ENCODE data around the gene SYT14. TPM values are rescaled to one million over a fixed set of nuclear protein-coding genes. Genes with fewer than 3 reads are reported as not detected.
A peak's percentile ranks its signal among the peaks of the same experiment; 100 is the strongest.
"Not testable (repeated sequence)": the region's sequence is repeated elsewhere in the genome, so short reads cannot be mapped to it uniquely, and the experiment has no call there.

Gene SYT14
- polyA plus RNA-seq: under 1 TPM; under 0.01 TPM

- H3K9me3 ChIP-seq (ENCODE audit: control insufficient read depth in 2 of 2, insufficient read depth in 1 of 2, low read depth in 1 of 2, low read length in 1 of 2): no peaks in the 10 kb centered on the region
- H3K27me3 ChIP-seq (ENCODE audit: control insufficient read depth in 1 of 2, insufficient read depth in 2 of 2, low read length in 2 of 2): peaks cover 0 to 10% of the 10 kb centered on the region in 2 donors
- 7 to 8% methylated on average over 50 to 98 of the region's 98 CpGs for whole genome bisulfite sequencing, 2 donors
- peaks cover 5 to 6% of the 10 kb centered on the region in 2 donors for H3K4me1 ChIP-seq (ENCODE audit: control insufficient read depth in 2 of 2, insufficient read depth in 2 of 2, low read length in 1 of 2)
- H3K4me3 ChIP-seq (ENCODE audit: low read depth in 1 of 2, low read length in 2 of 2): peak within 1 kb of the TSS in 1 of 2 donors; percentile 29
- H3K36me3 ChIP-seq (ENCODE audit: control insufficient read depth in 2 of 2, insufficient read depth in 2 of 2, low read length in 1 of 2): no peaks in the 10 kb centered on the region
- H3K27ac ChIP-seq (ENCODE audit: low read depth in 2 of 2, low read length in 1 of 2): no peak within 1 kb of the TSS
These were observed at the start of gene SYT14 for GRCh38 chr1:209937996-209938959. TSS of gene SYT14 (plus strand) at chr1:209938217. CDS start at chr1:209938265, 48 bp downstream.

- H3K4me3 ChIP-seq (ENCODE audit: low read depth in 1 of 2, low read length in 2 of 2); H3K4me1 ChIP-seq (ENCODE audit: control insufficient read depth in 2 of 2, insufficient read depth in 2 of 2, low read length in 1 of 2); H3K9me3 ChIP-seq (ENCODE audit: control insufficient read depth in 2 of 2, insufficient read depth in 1 of 2, low read depth in 1 of 2, low read length in 1 of 2); H3K27me3 ChIP-seq (ENCODE audit: control insufficient read depth in 1 of 2, insufficient read depth in 2 of 2, low read length in 2 of 2); H3K36me3 ChIP-seq (ENCODE audit: control insufficient read depth in 2 of 2, insufficient read depth in 2 of 2, low read length in 1 of 2); H3K27ac ChIP-seq (ENCODE audit: low read depth in 2 of 2, low read length in 1 of 2): not testable (repeated sequence)
- 86 to 88% methylated on average over 28 to 31 of the region's 31 CpGs for WGBS, 2 donors
These were observed 49.5 kb upstream of the SYT14 start for GRCh38 chr1:209888291-209889076.

- Histone ChIP-seq H3K4me1 (ENCODE audit: control insufficient read depth in 2 of 2, insufficient read depth in 2 of 2, low read length in 1 of 2) (no peaks in the 10 kb centered on the region), H3K36me3 (ENCODE audit: control insufficient read depth in 2 of 2, insufficient read depth in 2 of 2, low read length in 1 of 2) (no peaks in the 10 kb centered on the region), H3K27ac (ENCODE audit: low read depth in 2 of 2, low read length in 1 of 2) (no peak overlapping the region), H3K9me3 (ENCODE audit: control insufficient read depth in 2 of 2, insufficient read depth in 1 of 2, low read depth in 1 of 2, low read length in 1 of 2) (peaks cover 3% of the 10 kb centered on the region in 2 donors), H3K27me3 (ENCODE audit: control insufficient read depth in 1 of 2, insufficient read depth in 2 of 2, low read length in 2 of 2) (no peaks in the 10 kb centered on the region), H3K4me3 (ENCODE audit: low read depth in 1 of 2, low read length in 2 of 2) (no peak overlapping the region)
- 92% methylated on average over 23 to 35 of the region's 35 CpGs for WGBS, 2 donors
These were observed 49.0 kb upstream of the SYT14 start for GRCh38 chr1:209889077-209889418.

- Histone ChIP-seq H3K27ac (ENCODE audit: low read depth in 2 of 2, low read length in 1 of 2) (no peak overlapping the region), H3K36me3 (ENCODE audit: control insufficient read depth in 2 of 2, insufficient read depth in 2 of 2, low read length in 1 of 2) (no peaks in the 10 kb centered on the region), H3K4me3 (ENCODE audit: low read depth in 1 of 2, low read length in 2 of 2) (no peak overlapping the region), H3K4me1 (ENCODE audit: control insufficient read depth in 2 of 2, insufficient read depth in 2 of 2, low read length in 1 of 2) (no peaks in the 10 kb centered on the region), H3K27me3 (ENCODE audit: control insufficient read depth in 1 of 2, insufficient read depth in 2 of 2, low read length in 2 of 2) (no peaks in the 10 kb centered on the region), H3K9me3 (ENCODE audit: control insufficient read depth in 2 of 2, insufficient read depth in 1 of 2, low read depth in 1 of 2, low read length in 1 of 2) (peaks cover 3% of the 10 kb centered on the region in 2 donors)
- WGBS, 2 donors: 60 to 61% methylated on average over 3 of the region's 3 CpGs
These were observed 47.2 kb upstream of the SYT14 start for GRCh38 chr1:209890641-209891330.

- H3K27me3 ChIP-seq (ENCODE audit: control insufficient read depth in 1 of 2, insufficient read depth in 2 of 2, low read length in 2 of 2): no peaks in the 10 kb centered on the region
- H3K4me1 ChIP-seq (ENCODE audit: control insufficient read depth in 2 of 2, insufficient read depth in 2 of 2, low read length in 1 of 2): no peaks in the 10 kb centered on the region
- H3K4me3 ChIP-seq (ENCODE audit: low read depth in 1 of 2, low read length in 2 of 2): no peak overlapping the region
- WGBS, 2 donors: 84 to 92% methylated on average over 6 of the region's 6 CpGs
- no peaks in the 10 kb centered on the region for H3K36me3 ChIP-seq (ENCODE audit: control insufficient read depth in 2 of 2, insufficient read depth in 2 of 2, low read length in 1 of 2)
- peaks cover 3% of the 10 kb centered on the region in 2 donors for H3K9me3 ChIP-seq (ENCODE audit: control insufficient read depth in 2 of 2, insufficient read depth in 1 of 2, low read depth in 1 of 2, low read length in 1 of 2)
- no peak overlapping the region for H3K27ac ChIP-seq (ENCODE audit: low read depth in 2 of 2, low read length in 1 of 2)
These were observed 44.3 kb upstream of the SYT14 start for GRCh38 chr1:209893751-209894150.

GRCh38 chr1:209895709-209896108 lies 42.3 kb upstream of the SYT14 start:
- WGBS, 2 donors: 47 to 49% methylated on average over 4 of the region's 4 CpGs
- no peak overlapping the region for H3K4me3 ChIP-seq (ENCODE audit: low read depth in 1 of 2, low read length in 2 of 2)
- H3K36me3 ChIP-seq (ENCODE audit: control insufficient read depth in 2 of 2, insufficient read depth in 2 of 2, low read length in 1 of 2): no peaks in the 10 kb centered on the region
- H3K27me3 ChIP-seq (ENCODE audit: control insufficient read depth in 1 of 2, insufficient read depth in 2 of 2, low read length in 2 of 2): no peaks in the 10 kb centered on the region
- no peak overlapping the region for H3K27ac ChIP-seq (ENCODE audit: low read depth in 2 of 2, low read length in 1 of 2)
- no peaks in the 10 kb centered on the region for H3K4me1 ChIP-seq (ENCODE audit: control insufficient read depth in 2 of 2, insufficient read depth in 2 of 2, low read length in 1 of 2)
- H3K9me3 ChIP-seq (ENCODE audit: control insufficient read depth in 2 of 2, insufficient read depth in 1 of 2, low read depth in 1 of 2, low read length in 1 of 2): peaks cover 0 to 3% of the 10 kb centered on the region in 2 donors

- Histone ChIP-seq H3K4me3 (ENCODE audit: low read depth in 1 of 2, low read length in 2 of 2) (no peak overlapping the region), H3K27me3 (ENCODE audit: control insufficient read depth in 1 of 2, insufficient read depth in 2 of 2, low read length in 2 of 2) (no peaks in the 10 kb centered on the region), H3K36me3 (ENCODE audit: control insufficient read depth in 2 of 2, insufficient read depth in 2 of 2, low read length in 1 of 2) (no peaks in the 10 kb centered on the region), H3K27ac (ENCODE audit: low read depth in 2 of 2, low read length in 1 of 2) (no peak overlapping the region), H3K4me1 (ENCODE audit: control insufficient read depth in 2 of 2, insufficient read depth in 2 of 2, low read length in 1 of 2) (no peaks in the 10 kb centered on the region), H3K9me3 (ENCODE audit: control insufficient read depth in 2 of 2, insufficient read depth in 1 of 2, low read depth in 1 of 2, low read length in 1 of 2) (peaks cover 0 to 3% of the 10 kb centered on the region in 2 donors)
- WGBS, 2 donors: 86% methylated on average over 4 of the region's 4 CpGs
These were observed 41.7 kb upstream of the SYT14 start for GRCh38 chr1:209896346-209896745.

- not testable (repeated sequence) for H3K4me3 ChIP-seq (ENCODE audit: low read depth in 1 of 2, low read length in 2 of 2); H3K36me3 ChIP-seq (ENCODE audit: control insufficient read depth in 2 of 2, insufficient read depth in 2 of 2, low read length in 1 of 2); H3K27ac ChIP-seq (ENCODE audit: low read depth in 2 of 2, low read length in 1 of 2); H3K27me3 ChIP-seq (ENCODE audit: control insufficient read depth in 1 of 2, insufficient read depth in 2 of 2, low read length in 2 of 2); H3K9me3 ChIP-seq (ENCODE audit: control insufficient read depth in 2 of 2, insufficient read depth in 1 of 2, low read depth in 1 of 2, low read length in 1 of 2); H3K4me1 ChIP-seq (ENCODE audit: control insufficient read depth in 2 of 2, insufficient read depth in 2 of 2, low read length in 1 of 2)
- WGBS, 2 donors: 80 to 81% methylated on average over 6 of the region's 6 CpGs
These were observed 39.7 kb upstream of the SYT14 start for GRCh38 chr1:209898271-209898670.

GRCh38 chr1:209898851-209899250 lies 39.2 kb upstream of the SYT14 start:
- 91 to 94% methylated on average over 18 to 21 of the region's 21 CpGs for WGBS, 2 donors
- not testable (repeated sequence) for H3K27me3 ChIP-seq (ENCODE audit: control insufficient read depth in 1 of 2, insufficient read depth in 2 of 2, low read length in 2 of 2); H3K4me1 ChIP-seq (ENCODE audit: control insufficient read depth in 2 of 2, insufficient read depth in 2 of 2, low read length in 1 of 2); H3K9me3 ChIP-seq (ENCODE audit: control insufficient read depth in 2 of 2, insufficient read depth in 1 of 2, low read depth in 1 of 2, low read length in 1 of 2); H3K4me3 ChIP-seq (ENCODE audit: low read depth in 1 of 2, low read length in 2 of 2); H3K27ac ChIP-seq (ENCODE audit: low read depth in 2 of 2, low read length in 1 of 2); H3K36me3 ChIP-seq (ENCODE audit: control insufficient read depth in 2 of 2, insufficient read depth in 2 of 2, low read length in 1 of 2)
